ENCODE measurements around the gene SLC5A9.
"Not testable (repeated sequence)": the region's sequence is repeated elsewhere in the genome, so short reads cannot be mapped to it uniquely, and the experiment has no call there.

Gene SLC5A9

GRCh38 chr1:48214366-48214765 is 8.2 kb upstream of the SLC5A9 start:
- DNase-seq (ENCODE audit: low spot score), result not testable (repeated sequence)

- DNase-seq (ENCODE audit: low spot score), result no peak
Observed at GRCh38 chr1:48214820-48215219, 7.7 kb upstream of the SLC5A9 start.

GRCh38 chr1:48215222-48215621 is 7.3 kb upstream of the SLC5A9 start:
- no peak for DNase-seq (ENCODE audit: low spot score)

GRCh38 chr1:48215889-48216288 is 6.6 kb upstream of the SLC5A9 start:
- no peak for DNase-seq (ENCODE audit: low spot score)

- no peak for DNase-seq (ENCODE audit: low spot score)
Observed at GRCh38 chr1:48216313-48216712, 6.2 kb upstream of the SLC5A9 start.

GRCh38 chr1:48216941-48217340 is 5.6 kb upstream of the SLC5A9 start:
- no peak for DNase-seq (ENCODE audit: low spot score)

GRCh38 chr1:48217856-48218255 is 4.7 kb upstream of the SLC5A9 start:
- no peak for DNase-seq (ENCODE audit: low spot score)

- DNase-seq (ENCODE audit: low spot score), result no peak
Observed at GRCh38 chr1:48219803-48220202, 2.7 kb upstream of the SLC5A9 start.

GRCh38 chr1:48221122-48221521 is 1.4 kb upstream of the SLC5A9 start:
- DNase-seq (ENCODE audit: low spot score), result no peak

GRCh38 chr1:48221657-48222056 is 859 bp upstream of the SLC5A9 start:
- no peak for DNase-seq (ENCODE audit: low spot score)

- no peak for DNase-seq (ENCODE audit: low spot score)
Observed at GRCh38 chr1:48223366-48224240, 1.1 kb downstream of the SLC5A9 start.

- no peak for DNase-seq (ENCODE audit: low spot score)
Observed at GRCh38 chr1:48224791-48225190, 2.3 kb downstream of the SLC5A9 start.

GRCh38 chr1:48225579-48225978 is 3.1 kb downstream of the SLC5A9 start:
- no peak for DNase-seq (ENCODE audit: low spot score)

GRCh38 chr1:48227165-48228013 is 4.9 kb downstream of the SLC5A9 start:
- no peak for DNase-seq (ENCODE audit: low spot score)

- DNase-seq (ENCODE audit: low spot score), result no peak
Observed at GRCh38 chr1:48228156-48228555, 5.6 kb downstream of the SLC5A9 start.

- DNase-seq (ENCODE audit: low spot score), result no peak
Observed at GRCh38 chr1:48229317-48229716, 6.8 kb downstream of the SLC5A9 start.

- DNase-seq (ENCODE audit: low spot score), result no peak
Observed at GRCh38 chr1:48230236-48230635, 7.7 kb downstream of the SLC5A9 start.

GRCh38 chr1:48232722-48233121 is 10.2 kb downstream of the SLC5A9 start:
- DNase-seq (ENCODE audit: low spot score), result no peak

- no peak for DNase-seq (ENCODE audit: low spot score)
Observed at GRCh38 chr1:48233666-48234485, 11.4 kb downstream of the SLC5A9 start.

- DNase-seq (ENCODE audit: low spot score), result no peak
Observed at GRCh38 chr1:48235652-48236051, 13.1 kb downstream of the SLC5A9 start.

GRCh38 chr1:48236716-48237470 is 14.4 kb downstream of the SLC5A9 start:
- DNase-seq (ENCODE audit: low spot score), result peak; percentile 39
